Epithelial cell of prostate (primary cell): Measurements from ENCODE around the gene SNX32.
"Not testable (repeated sequence)": the region's sequence is repeated elsewhere in the genome, so short reads cannot be mapped to it uniquely, and the experiment has no call there.

Experiments
- DNase-seq: peaks from one replicate; pipeline ENCODE4 v3.0.0-alpha.2; 2011; ENCODE audit warnings: low read depth, low spot score
- H3K27ac ChIP-seq: fragments of 450-650 bp; 2 replicates; pipeline ENCODE4 v1.5.1; 2017; ENCODE audit warnings: mild to moderate bottlenecking

Gene SNX32

DNA sequence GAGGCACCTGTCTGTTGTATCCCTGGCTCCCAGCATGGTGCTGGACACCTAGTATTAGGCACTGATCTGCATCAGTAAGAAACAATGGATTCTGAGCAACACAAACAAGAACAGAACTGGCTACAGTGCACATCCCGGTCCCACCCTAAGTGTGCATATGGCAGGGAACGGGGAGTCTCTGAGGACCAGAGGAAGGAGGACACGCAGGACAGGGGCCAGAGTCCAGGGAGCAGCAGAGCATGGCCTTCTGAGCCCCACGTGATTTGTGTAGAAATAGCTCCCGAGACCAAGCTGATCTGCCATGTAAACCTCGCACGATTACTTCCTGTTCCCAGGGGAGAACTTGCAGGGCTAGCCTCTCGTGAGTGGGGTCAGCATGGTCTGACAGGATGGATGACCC, 12.7 kb upstream of the SNX32 start:
- no peak for DNase-seq
- H3K27ac ChIP-seq, result no peak overlapping the region

DNA sequence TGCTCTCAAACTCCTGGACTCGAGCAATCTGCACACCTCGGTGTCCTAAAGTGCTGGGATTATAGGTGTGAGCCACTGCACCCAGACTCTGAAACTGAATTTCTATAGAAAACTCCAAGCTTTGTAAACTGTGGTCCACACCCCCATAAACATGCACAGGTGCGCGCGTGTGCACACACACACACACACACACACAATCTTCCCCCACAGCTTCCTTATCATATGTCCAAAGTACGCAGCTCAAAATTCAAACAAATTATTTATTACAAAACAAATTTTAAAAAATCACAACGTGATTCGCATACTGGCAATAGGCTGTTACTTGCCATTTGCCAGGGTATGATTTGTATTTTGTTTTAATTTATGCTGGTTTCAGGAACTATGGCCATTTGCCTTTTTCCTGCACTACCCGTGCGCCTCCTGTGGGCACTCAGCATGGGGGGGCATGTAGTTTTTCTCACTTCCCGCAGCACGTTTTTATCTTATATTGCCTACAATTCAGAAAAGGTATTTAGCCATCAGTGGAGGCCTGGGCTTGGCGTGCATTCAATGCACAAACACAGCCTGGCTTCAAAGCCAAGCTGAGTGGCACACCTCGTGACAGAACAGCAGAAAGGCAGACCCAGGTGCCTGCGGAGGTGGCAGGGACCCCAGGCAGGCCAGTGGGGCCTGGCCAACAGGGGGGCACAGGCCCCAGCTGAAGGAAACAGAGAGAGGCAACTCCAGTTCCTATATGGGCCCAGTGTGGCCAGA, 10.8 kb upstream of the SNX32 start:
- no peak overlapping the region for H3K27ac ChIP-seq
- DNase-seq, result no peak

DNA sequence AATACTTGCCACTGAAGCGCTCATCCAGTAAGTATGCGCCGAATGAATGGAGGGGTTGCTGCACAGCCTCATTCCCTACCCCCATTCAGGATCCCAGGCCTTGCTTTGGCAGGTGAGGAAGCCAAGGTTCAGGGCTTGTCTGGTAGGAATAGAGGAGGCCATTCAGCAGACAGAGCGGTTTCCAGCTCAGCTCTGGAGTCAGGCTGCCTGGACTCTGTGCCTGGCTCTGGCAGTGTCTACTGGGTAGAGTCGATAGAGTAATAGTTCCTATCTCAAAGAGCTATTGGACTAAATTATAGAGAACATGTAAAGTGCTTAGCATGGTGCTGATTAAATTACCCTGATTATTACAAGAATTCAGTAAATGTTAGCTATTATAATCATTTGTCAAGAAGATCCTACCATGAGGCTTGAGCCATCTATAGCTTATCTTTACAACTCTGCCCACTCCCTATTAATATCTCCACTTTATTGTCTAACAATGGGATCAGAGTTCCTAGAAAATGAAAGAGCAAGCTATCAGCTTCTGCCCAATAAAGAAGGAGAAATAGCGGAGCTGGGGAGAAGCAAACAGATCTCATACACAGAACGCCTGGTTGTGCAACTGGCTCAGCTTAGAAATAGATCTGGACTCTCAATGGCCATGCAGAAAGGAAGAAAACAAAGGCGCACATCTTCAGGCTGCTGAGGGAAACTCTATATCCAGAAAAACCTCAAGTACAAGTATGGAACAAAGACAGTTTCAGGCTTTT, 6.6 kb upstream of the SNX32 start:
- no peak for DNase-seq

DNA sequence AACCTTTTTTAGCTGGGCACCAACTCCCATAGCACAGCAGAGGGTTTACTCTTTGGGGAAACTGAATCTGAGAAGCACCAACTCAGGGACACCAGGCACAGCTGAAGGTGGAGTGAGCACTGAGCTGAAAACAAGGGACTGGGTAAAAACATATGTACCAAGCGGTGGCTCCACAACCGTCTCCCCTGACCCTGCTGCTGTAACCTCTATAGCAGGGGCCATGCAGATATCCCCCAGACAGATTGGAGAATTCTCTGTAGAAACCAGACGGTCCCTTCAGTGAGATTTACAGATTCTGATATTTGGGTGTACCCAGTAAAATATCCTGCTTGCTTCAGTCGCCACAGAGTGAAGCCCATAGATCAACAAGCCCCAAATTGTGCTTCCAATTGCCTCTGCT, 4.3 kb upstream of the SNX32 start:
- H3K27ac ChIP-seq, result no peak overlapping the region
- DNase-seq, result no peak

More for the DNA sequence above, 6.6 kb upstream of the SNX32 start:
- H3K27ac ChIP-seq, result no peak overlapping the region

GRCh38 chr11:65832231-65832630, 1.5 kb upstream of the SNX32 start:
- DNase-seq, result not testable (repeated sequence)

DNA sequence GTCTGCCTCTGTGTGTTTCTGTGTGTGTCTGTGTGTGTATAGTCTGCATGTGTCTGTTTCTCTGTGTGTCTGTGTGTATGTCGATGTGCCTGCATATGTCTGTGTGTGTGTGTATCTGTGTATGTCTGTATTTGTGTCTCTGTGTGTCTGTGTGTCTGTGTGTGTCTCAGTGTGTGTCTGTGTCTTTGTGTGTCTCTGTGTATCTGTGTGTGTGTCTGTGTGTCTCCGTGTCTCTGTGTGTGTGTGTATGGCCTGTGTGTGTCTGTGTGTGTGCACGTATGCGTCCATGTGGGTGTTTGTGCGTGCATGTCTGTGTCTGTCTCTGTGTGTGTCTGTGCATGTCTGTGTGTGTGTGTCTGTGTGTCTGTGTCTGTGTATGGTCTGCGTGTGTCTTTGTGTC, 439 bp downstream of the SNX32 start:
- DNase-seq, result no peak

More at GRCh38 chr11:65832231-65832630, 1.5 kb upstream of the SNX32 start:
- H3K27ac ChIP-seq, result not testable (repeated sequence)

GRCh38 chr11:65842144-65842543, 8.4 kb downstream of the SNX32 start:
- DNase-seq, result no peak
- no peak overlapping the region for H3K27ac ChIP-seq

More for the DNA sequence above, 439 bp downstream of the SNX32 start:
- H3K27ac ChIP-seq, result no peak overlapping the region

- no peak overlapping the region for H3K27ac ChIP-seq
- DNase-seq, result no peak
Observed at GRCh38 chr11:65843811-65844210, 10.0 kb downstream of the SNX32 start.

DNA sequence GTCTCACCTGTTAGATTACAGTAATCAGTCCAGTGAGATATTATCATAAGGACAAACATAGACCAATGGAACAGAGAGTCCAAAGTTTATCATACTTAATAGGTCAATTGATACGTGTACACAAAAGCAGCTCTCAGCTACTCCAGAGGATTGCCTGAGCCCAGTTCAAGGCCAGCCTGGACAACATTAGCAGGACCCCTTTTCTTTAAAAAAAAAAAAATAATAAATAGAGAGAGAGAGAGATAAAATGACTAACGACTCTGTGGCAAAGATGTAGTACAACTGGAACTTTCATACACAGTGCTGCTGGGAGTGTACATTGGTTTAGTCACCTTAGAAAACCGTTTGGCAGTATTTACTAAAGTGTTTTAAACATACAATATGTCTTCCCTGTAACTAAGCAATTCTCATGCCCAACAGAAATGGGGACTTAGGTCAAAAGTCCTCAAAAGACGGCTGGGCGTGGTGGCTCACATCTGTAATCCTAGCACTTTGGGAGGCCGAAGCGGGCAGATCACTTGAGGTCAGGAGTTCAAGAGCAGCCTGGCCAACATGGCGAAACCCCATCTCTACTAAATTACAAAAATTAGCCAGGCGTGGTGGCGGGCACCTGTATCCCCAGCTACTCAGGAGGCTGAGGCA, 10.6 kb downstream of the SNX32 start:
- DNase-seq, result no peak
- no peak overlapping the region for H3K27ac ChIP-seq

GRCh38 chr11:65847746-65848145, 14.0 kb downstream of the SNX32 start:
- DNase-seq, result no peak
- no peak overlapping the region for H3K27ac ChIP-seq

- not testable (repeated sequence) for H3K27ac ChIP-seq, DNase-seq
Observed at GRCh38 chr11:65848693-65849092, 14.9 kb downstream of the SNX32 start.

DNA sequence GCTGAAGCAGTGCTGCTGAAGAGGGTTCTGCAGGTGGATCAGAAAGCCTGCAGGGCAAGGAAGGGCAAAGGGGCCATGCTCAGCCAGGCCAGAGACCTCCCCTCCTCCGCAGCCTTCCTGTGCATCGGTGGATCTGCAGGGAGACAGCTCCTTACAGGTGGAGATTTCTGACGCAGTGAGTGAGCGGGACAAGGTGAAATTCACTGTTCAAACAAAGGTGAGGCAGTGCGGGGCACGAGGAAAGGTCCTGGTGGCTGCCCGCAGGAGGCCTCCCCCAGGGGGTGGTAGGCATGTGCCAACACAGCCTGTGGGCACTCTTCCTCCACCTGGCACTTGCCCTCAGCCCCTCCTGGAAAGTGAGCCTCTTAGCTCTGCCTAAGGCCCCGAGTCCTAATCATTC, 15.6 kb downstream of the SNX32 start:
- DNase-seq, result no peak
- no peak overlapping the region for H3K27ac ChIP-seq

DNA sequence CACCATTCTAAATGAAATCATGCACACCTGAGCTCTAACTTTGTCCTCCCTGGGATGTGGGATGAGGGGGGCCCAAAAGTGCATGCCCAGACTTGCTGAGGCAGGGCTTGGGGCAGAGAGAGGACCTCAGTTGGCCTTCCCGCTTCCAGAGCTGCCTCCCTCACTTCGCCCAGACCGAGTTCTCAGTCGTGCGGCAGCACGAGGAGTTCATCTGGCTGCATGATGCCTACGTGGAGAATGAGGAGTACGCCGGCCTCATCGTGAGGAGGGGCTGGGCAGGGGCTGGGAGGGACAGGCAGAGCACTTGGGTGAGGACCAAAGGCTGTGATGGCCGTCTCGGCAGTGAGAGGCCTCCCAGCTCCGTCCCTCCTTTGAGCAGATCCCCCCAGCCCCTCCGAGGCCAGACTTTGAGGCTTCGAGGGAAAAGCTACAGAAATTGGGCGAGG, 16.0 kb downstream of the SNX32 start:
- no peak for DNase-seq
- H3K27ac ChIP-seq, result no peak overlapping the region

- DNase-seq, result no peak
Observed at GRCh38 chr11:65850217-65851082, 16.7 kb downstream of the SNX32 start.

GRCh38 chr11:65851083-65851579, 17.4 kb downstream of the SNX32 start:
- no peak for DNase-seq
- H3K27ac ChIP-seq, result no peak overlapping the region

More at GRCh38 chr11:65850217-65851082, 16.7 kb downstream of the SNX32 start:
- no peak overlapping the region for H3K27ac ChIP-seq

- no peak for DNase-seq
- H3K27ac ChIP-seq, result no peak overlapping the region
Observed at GRCh38 chr11:65851811-65852507, 18.2 kb downstream of the SNX32 start.

GRCh38 chr11:65852508-65853245, 18.9 kb downstream of the SNX32 start:
- DNase-seq, result no peak
- H3K27ac ChIP-seq, result no peak overlapping the region

DNA sequence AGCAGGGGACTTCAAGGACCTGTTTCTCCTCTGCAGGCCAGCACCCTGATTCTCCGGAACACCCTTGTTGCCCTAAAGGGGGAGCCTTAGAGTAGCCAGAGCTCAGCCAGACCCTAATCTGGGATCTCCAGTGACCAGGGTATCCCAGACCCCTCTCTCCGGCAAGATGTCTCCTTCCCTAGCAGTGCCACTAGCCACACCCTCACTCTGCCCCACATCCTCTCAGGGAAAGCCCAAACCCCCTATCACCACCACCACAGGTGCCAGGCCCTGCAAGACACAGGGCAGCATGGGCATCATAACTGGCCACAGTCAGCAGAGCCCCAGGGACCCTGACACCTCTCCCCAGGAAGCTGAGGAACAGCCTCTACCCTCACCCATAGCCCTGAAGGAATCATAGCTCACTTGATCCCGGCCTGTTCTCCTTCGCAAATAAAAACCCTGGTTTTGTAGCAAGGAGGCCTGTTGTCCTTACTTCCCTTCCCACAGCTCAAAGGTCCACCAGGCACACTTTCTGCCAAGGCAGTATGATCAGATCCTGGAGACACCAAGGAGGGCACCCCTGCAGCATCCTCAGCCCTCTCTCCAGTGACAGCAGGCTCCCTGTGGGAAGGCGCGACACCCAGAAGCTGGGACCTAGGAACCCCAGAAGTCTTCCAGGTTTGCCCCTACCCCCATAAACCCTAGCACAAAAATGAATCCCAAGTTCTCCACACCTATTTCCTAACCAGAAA, 19.6 kb downstream of the SNX32 start:
- no peak for DNase-seq
- no peak overlapping the region for H3K27ac ChIP-seq
